T-helper 2 cell treated with Interferon-gamma antibody and Interleukin-4, amounts not matched to agents 100 ng/mL and 5 ng/mL, for 36 hours (primary cell): ENCODE results near the gene ABLIM2. TPM values are rescaled to one million over a fixed set of nuclear protein-coding genes. Genes with fewer than 3 reads are reported as not detected.

Experiments
- intact Hi-C: fragments of 100-400 bp; cut with micrococcal nuclease; formaldehyde crosslinking; loops from one replicate; pipeline ENCODE4 v1.15.1; 2023
- total RNA-seq: library from RNA; stranded (reverse); gene quantifications from 2 replicates; pipeline ENCODE4 v1.2.3, GENCODE V29; 2022

Gene ABLIM2
- total RNA-seq, 1 donor from 2014 or later, result 0.43 TPM

- intact Hi-C loops, result loop anchor here (5.0 kb wide), 1 partner anchor 460 kb away; no protein-coding TSS in a partner anchor
Observed at GRCh38 chr4:7967501-7968261, 190.9 kb downstream of the ABLIM2 start.

GRCh38 chr4:7967063-7967440 lies 191.6 kb downstream of the ABLIM2 start:
- intact Hi-C loops, result loop anchor here (5.0 kb wide), 1 partner anchor 460 kb away; no protein-coding TSS in a partner anchor

GRCh38 chr4:7966281-7967062 lies 192.1 kb downstream of the ABLIM2 start:
- intact Hi-C loops, result loop anchor here (5.0 kb wide), 1 partner anchor 461 kb away; no protein-coding TSS in a partner anchor

GRCh38 chr4:7964890-7965662 lies 193.5 kb downstream of the ABLIM2 start:
- intact Hi-C loops, result loop anchor here (5.0 kb wide), 2 partner anchors 108 to 462 kb away; no protein-coding TSS in a partner anchor

GRCh38 chr4:7964459-7964858 lies 194.2 kb downstream of the ABLIM2 start:
- intact Hi-C loops, result loop anchor here (5.0 kb wide), 1 partner anchor 107 kb away; no protein-coding TSS in a partner anchor

- intact Hi-C loops, result loop anchor here (5.0 kb wide), 1 partner anchor 106 kb away; no protein-coding TSS in a partner anchor
Observed at GRCh38 chr4:7963691-7964090, 194.9 kb downstream of the ABLIM2 start.

- intact Hi-C loops, result loop anchor here (5.0 kb wide), 1 partner anchor 106 kb away; no protein-coding TSS in a partner anchor
Observed at GRCh38 chr4:7962609-7963508, 195.8 kb downstream of the ABLIM2 start.

- intact Hi-C loops, result loop anchor here (5.0 kb wide), 1 partner anchor 104 kb away; no protein-coding TSS in a partner anchor
Observed at GRCh38 chr4:7960790-7961655, 197.6 kb downstream of the ABLIM2 start.

- intact Hi-C loops, result loop anchor here (5.0 kb wide), 1 partner anchor 103 kb away; no protein-coding TSS in a partner anchor
Observed at GRCh38 chr4:7960017-7960789, 198.4 kb downstream of the ABLIM2 start.

- intact Hi-C loops, result no loop called here
Observed at GRCh38 chr4:7959078-7959477, 199.5 kb downstream of the ABLIM2 start.

- intact Hi-C loops, result no loop called here
Observed at GRCh38 chr4:7956934-7957656, 201.5 kb downstream of the ABLIM2 start.

GRCh38 chr4:7956270-7956808 lies 202.3 kb downstream of the ABLIM2 start:
- intact Hi-C loops, result no loop called here

GRCh38 chr4:7955393-7955792 lies 203.2 kb downstream of the ABLIM2 start:
- intact Hi-C loops, result no loop called here

GRCh38 chr4:7952615-7953014 lies 206.0 kb downstream of the ABLIM2 start:
- intact Hi-C loops, result no loop called here

- intact Hi-C loops, result no loop called here
Observed at GRCh38 chr4:7950301-7951092, 208.1 kb downstream of the ABLIM2 start.

- intact Hi-C loops, result no loop called here
Observed at GRCh38 chr4:7949759-7950158, 208.9 kb downstream of the ABLIM2 start.

- intact Hi-C loops, result no loop called here
Observed at GRCh38 chr4:7947927-7948326, 210.7 kb downstream of the ABLIM2 start.
